ENCODE data around the gene CPVL. TPM values are rescaled to one million over a fixed set of nuclear protein-coding genes. Genes with fewer than 3 reads are reported as not detected.

The CPVL gene
- total and polyA plus RNA-seq, 2 experiments from 2014 or later = 31.9 to 37.8 TPM

DNA sequence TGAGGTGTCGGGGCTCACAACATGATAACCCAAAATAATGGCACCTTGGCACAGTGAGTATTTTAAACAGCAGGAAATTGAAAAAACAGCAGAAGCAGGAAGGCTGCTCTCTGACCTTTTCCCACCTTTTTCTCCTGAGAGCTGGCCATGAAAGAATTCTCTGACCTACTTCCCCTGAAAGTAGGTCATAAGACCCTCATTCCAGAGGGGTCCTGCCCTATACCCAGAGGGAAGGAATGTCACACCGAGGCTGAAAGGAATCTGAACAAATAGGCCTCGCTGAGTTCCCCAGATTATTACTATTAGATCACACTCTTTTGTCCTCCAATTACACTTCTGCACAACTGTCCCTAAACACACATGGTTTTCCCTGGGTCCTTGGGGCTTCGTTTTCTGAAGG is 18.8 kb downstream of the CPVL start:
- peak; percentile 25 for DNase-seq (ENCODE audit: low spot score)
- Histone ChIP-seq H3K79me2 (replicated peaks; ENCODE audit: insufficient read depth) (no peaks in the 10 kb centered on the region), H2AFZ (no peak overlapping the region), H4K20me1 (replicated peaks; ENCODE audit: insufficient read depth) (no peaks in the 10 kb centered on the region), H3K4me2 (no peak overlapping the region), H3F3A (replicated peaks; ENCODE audit: low read depth) (no peaks in the 10 kb centered on the region), H3K4me1 (ENCODE audit: insufficient read depth) (peaks cover 23% of the 10 kb centered on the region), H3K36me3 (ENCODE audit: insufficient read depth) (no peaks in the 10 kb centered on the region), H3K9me2 (ENCODE audit: insufficient read depth) (no peaks in the 10 kb centered on the region), H3K27me3 (ENCODE audit: insufficient read depth) (no peaks in the 10 kb centered on the region), H3K27ac (ENCODE audit: low read depth) (no peak overlapping the region), H3K4me3 (no peak overlapping the region)
- H3K36me3 Mint-ChIP-seq (ENCODE audit: low read depth) = peaks cover 3% of the 10 kb centered on the region; the same call in 1 of the 3 replicates
- H3K4me3 Mint-ChIP-seq = no peak overlapping the region
- no peak for ATAC-seq
- TF ChIP-seq POLR2AphosphoS5 (IDR thresholded peaks at IDR 0.05; ENCODE audit: low read depth) (no peak), CREB1 (CRISPR knock-in tag; IDR thresholded peaks at IDR 0.05; ENCODE audit: low read depth) (no peak), EZH2phosphoT487 (IDR thresholded peaks at IDR 0.05; ENCODE audit: unreplicated experiment) (no peak), EZH2 (IDR thresholded peaks at IDR 0.05; ENCODE audit: low read depth, unreplicated experiment) (no peak), ZNF114 (CRISPR knock-in tag; IDR thresholded peaks at IDR 0.05) (no peak), STAT1 (IDR thresholded peaks at IDR 0.05; ENCODE audit: unreplicated experiment) (no peak), REST (IDR thresholded peaks at IDR 0.05; ENCODE audit: unreplicated experiment) (no peak), JUNB (IDR thresholded peaks at IDR 0.05; ENCODE audit: unreplicated experiment) (no peak), CTCF (conservative IDR thresholded peaks at IDR 0.05; ENCODE audit: low read depth in 2 of 2) (no peak), NANOG (IDR thresholded peaks at IDR 0.05; ENCODE audit: borderline replicate concordance) (no peak), ZNF331 (CRISPR knock-in tag; IDR thresholded peaks at IDR 0.05; ENCODE audit: low read depth) (no peak)
- TF ChIP-seq, protein P1, sequence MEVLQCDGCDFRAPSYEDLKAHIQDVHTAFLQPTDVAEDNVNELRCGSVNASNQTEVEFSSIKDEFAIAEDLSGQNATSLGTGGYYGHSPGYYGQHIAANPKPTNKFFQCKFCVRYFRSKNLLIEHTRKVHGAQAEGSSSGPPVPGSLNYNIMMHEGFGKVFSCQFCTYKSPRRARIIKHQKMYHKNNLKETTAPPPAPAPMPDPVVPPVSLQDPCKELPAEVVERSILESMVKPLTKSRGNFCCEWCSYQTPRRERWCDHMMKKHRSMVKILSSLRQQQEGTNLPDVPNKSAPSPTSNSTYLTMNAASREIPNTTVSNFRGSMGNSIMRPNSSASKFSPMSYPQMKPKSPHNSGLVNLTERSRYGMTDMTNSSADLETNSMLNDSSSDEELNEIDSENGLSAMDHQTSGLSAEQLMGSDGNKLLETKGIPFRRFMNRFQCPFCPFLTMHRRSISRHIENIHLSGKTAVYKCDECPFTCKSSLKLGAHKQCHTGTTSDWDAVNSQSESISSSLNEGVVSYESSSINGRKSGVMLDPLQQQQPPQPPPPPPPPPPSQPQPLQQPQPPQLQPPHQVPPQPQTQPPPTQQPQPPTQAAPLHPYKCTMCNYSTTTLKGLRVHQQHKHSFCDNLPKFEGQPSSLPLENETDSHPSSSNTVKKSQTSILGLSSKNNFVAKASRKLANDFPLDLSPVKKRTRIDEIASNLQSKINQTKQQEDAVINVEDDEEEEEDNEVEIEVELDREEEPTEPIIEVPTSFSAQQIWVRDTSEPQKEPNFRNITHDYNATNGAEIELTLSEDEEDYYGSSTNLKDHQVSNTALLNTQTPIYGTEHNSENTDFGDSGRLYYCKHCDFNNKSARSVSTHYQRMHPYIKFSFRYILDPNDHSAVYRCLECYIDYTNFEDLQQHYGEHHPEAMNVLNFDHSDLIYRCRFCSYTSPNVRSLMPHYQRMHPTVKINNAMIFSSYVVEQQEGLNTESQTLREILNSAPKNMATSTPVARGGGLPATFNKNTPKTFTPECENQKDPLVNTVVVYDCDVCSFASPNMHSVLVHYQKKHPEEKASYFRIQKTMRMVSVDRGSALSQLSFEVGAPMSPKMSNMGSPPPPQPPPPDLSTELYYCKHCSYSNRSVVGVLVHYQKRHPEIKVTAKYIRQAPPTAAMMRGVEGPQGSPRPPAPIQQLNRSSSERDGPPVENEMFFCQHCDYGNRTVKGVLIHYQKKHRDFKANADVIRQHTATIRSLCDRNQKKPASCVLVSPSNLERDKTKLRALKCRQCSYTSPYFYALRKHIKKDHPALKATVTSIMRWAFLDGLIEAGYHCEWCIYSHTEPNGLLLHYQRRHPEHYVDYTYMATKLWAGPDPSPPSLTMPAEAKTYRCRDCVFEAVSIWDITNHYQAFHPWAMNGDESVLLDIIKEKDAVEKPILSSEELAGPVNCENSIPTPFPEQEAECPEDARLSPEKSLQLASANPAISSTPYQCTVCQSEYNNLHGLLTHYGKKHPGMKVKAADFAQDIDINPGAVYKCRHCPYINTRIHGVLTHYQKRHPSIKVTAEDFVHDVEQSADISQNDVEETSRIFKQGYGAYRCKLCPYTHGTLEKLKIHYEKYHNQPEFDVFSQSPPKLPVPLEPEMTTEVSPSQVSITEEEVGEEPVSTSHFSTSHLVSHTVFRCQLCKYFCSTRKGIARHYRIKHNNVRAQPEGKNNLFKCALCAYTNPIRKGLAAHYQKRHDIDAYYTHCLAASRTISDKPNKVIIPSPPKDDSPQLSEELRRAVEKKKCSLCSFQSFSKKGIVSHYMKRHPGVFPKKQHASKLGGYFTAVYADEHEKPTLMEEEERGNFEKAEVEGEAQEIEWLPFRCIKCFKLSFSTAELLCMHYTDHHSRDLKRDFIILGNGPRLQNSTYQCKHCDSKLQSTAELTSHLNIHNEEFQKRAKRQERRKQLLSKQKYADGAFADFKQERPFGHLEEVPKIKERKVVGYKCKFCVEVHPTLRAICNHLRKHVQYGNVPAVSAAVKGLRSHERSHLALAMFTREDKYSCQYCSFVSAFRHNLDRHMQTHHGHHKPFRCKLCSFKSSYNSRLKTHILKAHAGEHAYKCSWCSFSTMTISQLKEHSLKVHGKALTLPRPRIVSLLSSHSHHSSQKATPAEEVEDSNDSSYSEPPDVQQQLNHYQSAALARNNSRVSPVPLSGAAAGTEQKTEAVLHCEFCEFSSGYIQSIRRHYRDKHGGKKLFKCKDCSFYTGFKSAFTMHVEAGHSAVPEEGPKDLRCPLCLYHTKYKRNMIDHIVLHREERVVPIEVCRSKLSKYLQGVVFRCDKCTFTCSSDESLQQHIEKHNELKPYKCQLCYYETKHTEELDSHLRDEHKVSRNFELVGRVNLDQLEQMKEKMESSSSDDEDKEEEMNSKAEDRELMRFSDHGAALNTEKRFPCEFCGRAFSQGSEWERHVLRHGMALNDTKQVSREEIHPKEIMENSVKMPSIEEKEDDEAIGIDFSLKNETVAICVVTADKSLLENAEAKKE (CRISPR knock-in tag; IDR thresholded peaks at IDR 0.05) = no peak
- TF ChIP-seq, protein P2, sequence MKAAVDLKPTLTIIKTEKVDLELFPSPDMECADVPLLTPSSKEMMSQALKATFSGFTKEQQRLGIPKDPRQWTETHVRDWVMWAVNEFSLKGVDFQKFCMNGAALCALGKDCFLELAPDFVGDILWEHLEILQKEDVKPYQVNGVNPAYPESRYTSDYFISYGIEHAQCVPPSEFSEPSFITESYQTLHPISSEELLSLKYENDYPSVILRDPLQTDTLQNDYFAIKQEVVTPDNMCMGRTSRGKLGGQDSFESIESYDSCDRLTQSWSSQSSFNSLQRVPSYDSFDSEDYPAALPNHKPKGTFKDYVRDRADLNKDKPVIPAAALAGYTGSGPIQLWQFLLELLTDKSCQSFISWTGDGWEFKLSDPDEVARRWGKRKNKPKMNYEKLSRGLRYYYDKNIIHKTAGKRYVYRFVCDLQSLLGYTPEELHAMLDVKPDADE (IDR thresholded peaks at IDR 0.05) = no peak
- H3K27ac Mint-ChIP-seq = 0 out of 2 replicates have a peak overlapping the region, but pooled peaks have one; percentile 23
- peaks cover 2% of the 10 kb centered on the region for H3K27me3 Mint-ChIP-seq (ENCODE audit: insufficient read depth, low read depth, poor library complexity)
- no peaks in the 10 kb centered on the region for H3K9me3 Mint-ChIP-seq
- peaks cover 33% of the 10 kb centered on the region for H3K4me1 Mint-ChIP-seq
